SK-N-MC (cell line): ENCODE results near the gene CBX4.

Experiments
- EZH2 ChIP-seq: fragments of 200-600 bp; sonication (generic); IDR thresholded peaks from one replicate; pipeline ENCODE4 v1.6.1; 2017; ENCODE audit warnings: antibody characterized with exemption
- FOXP2 ChIP-seq: optimal IDR thresholded peaks from 2 replicates; pipeline ENCODE3; 2011; ENCODE audit warnings: mild to moderate bottlenecking, moderate library complexity; ENCODE audit not compliant: insufficient read depth; ENCODE audit errors: extremely low read length, control extremely low read depth
- POLR2AphosphoS5 ChIP-seq: IDR thresholded peaks from 2 replicates; pipeline ENCODE4 v1.6.1; 2012; ENCODE audit warnings: mild to moderate bottlenecking, low read depth, low read length, borderline replicate concordance

DNA sequence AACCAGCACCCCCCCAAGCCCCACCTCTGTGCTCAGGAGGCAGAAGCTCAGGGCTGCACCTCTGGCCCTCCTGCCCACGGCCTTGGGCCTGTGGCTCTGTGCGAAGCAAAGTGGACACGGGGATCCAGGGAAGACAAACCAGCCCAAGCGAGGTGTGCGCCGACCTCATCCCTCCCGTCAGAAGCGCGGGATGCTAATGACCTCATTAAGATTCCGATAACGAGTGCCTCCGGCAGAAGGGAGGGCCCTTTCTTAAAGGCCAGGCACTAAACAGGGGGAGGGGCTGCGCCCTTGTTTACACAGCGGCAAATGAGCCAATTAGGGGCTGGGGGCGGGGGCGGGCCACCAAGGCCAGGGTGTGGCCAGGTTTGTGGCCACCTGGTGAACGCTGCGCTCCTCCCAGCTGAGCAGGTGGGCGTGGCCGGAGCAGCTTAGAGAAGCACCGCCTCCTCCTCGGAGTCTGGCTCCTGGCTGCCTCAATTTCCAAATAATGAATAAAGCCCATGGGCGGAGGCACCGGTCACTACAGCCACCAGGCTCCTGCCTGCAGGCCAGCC, 3.2 kb downstream of the CBX4 start:
- no peak for TF ChIP-seq EZH2
- 0 out of 2 replicates have a peak, but pooled peaks have one; percentile 34 for TF ChIP-seq POLR2AphosphoS5
- TF ChIP-seq FOXP2 = no peak
